Measurements from ENCODE around the gene ENO4.

The ENO4 gene

DNA sequence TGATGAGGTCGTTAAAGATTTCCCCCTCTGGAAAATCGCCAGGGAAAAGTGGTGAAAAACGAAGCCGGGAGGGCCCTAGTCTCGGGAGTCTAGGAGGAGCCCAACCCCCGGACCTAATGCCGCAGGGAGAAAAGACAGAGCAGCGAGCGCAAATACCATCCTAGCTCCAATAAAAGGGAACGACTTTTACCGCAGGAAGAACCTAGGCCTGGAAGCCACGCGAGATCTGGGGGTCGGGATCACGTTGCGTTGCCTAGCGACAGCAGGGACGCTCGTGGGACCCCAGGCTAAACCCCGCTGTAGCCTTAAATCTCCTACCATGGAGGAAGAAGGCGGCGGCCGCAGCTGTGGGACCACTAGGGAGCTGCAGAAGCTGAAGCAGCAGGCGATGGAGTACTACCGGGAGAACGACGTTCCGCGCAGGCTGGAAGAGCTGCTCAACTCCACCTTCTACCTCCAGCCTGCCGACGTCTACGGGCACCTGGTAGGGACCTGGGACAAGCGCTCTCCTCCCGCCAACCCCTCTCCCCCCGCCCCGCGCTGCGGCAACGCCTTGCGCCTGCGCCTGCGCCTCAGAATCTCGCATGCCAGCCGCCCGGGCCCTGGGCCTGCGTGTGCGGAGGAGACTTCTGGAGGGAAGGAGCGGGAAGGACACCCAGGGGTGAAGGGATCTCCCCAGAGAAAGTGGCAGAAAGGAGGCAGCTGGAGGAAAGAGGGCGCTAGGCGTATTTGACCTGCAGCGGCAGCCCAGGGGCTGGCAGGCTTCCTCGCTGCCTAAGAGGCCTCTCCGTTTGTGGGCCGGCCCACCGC is at the start of gene ENO4:
Gene ENO4 (plus strand): TSS at position 252 of the 810 bp plus-strand sequence. CDS start 68 bp downstream, at position 320.
- FAIRE-seq = no peak

DNA sequence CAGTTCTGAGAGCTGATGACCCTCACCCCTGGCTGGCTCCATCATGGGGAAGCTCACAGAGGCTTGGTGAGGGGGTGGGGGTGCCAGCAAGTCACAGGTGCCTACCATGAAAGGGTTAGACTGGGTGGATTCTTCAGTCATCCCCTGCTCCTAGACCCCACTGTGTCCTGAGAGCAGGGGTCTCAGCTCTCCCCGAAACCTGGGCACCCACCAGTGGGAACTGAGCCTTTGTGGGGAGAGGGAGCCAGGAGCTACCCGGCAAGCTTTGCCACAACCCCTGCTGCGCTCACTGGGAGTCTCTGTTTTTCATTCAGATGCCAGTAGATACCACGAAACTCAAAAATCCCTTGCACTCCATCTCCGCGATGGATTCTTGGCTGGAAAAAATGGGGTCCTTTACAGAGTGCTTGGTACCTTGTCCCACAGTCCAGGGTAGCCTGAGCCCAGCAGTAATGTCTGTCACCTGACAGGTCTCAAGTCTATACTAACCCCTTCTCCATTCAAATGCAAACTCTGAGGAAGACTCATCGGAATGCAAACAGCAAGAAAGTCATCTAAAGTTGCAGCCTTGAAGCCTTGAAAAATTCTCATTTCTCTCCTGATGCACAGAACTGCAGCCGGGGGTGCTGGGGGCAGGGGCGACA is 48.9 kb upstream of the ENO4 start:
- no peak for FAIRE-seq

DNA sequence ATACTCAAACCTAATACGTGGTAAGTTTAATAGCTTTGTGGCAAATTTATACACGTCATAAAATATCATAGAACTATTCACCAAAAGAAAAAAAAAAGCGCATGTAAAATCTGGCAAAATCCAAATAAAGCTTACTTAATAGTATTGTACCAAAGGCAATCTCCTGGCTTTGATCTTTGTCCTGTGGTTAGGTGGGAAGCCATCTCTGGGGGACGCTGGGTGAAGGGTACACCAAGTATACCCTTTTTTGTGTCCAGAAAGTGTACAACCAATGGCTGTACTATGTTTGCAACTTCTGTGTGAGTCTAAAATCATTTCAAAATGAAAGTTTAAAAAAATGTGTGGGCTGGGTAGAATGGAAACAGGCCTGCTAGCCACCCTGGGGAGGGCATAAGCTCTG is 47.6 kb upstream of the ENO4 start:
- no peak for FAIRE-seq

GRCh38 chr10:116802474-116802873 is 46.8 kb upstream of the ENO4 start:
- FAIRE-seq = no peak

DNA sequence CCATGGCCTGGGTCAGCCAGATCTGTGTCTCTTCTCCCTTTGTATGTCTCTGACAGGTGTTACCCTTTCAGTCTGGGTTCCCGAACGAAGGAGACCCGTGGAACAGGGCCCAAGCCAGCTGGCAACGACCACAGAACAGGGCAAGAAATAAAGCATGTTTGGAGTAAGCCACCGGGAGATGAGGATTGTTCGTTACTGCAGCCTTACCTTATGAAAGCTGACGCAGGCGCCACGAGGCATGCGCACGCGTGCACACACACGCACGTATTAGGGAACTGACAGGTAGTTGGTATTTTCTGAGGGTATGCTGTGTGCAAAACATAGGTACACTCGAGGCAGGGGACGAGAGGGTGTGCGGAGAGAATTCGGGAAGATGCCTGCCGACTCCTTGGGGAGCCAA is 46.4 kb upstream of the ENO4 start:
- FAIRE-seq = no peak

GRCh38 chr10:116803451-116804249 is 45.6 kb upstream of the ENO4 start:
- no peak for FAIRE-seq

- FAIRE-seq = no peak
Observed at GRCh38 chr10:116808706-116809105, 40.6 kb upstream of the ENO4 start.

DNA sequence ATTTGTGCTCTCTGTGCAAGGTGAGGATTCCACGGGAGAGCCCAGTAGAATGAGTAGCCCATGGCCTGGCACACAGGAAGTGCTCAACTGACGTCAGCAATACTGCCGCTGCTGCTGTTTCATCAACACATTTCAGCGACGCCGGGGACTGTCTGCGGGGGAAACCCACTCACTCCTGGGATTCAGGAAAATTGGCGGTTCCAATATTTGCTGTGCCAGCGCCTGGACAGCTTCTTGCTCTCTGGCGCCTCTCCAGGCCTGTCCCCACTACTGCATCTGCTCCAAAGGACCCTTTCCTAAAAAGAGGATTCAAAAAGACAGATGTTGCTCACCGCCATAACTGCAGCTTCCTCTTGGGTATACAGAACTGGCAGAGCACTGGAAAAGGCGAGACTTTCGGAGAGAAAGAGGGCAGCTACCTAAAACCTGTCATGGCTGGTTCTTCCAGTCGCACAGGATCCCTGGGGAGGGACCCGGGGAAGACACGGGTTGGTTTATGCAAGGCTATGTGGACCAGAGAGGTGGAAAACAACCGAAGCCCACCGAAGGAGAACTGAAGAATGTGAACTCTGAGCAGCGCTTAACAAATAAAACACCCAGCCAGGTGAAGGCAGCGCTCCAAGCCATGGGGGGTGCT is 39.7 kb upstream of the ENO4 start:
- FAIRE-seq = no peak

DNA sequence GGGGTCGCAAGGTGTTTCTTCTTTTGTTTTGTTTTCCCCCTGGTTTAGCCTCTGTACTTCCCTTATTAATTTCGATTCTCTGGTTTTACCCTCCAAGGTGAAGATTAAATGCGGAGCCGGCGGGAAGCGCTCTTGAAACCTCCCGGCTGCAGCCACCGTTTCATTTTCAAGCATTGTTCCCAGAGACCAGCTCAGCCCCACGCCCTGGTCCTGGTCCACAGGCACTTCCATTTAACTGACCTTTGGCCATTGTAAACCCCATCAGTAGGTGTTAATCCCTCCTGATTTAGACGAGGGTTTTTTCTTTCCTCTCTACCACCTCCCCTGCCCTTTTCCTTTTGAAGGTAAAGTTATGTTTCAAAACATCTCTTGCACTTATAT is 39.2 kb upstream of the ENO4 start:
- no peak for FAIRE-seq

GRCh38 chr10:116810895-116811294 is 38.4 kb upstream of the ENO4 start:
- no peak for FAIRE-seq

GRCh38 chr10:116811691-116812090 is 37.6 kb upstream of the ENO4 start:
- no peak for FAIRE-seq

DNA sequence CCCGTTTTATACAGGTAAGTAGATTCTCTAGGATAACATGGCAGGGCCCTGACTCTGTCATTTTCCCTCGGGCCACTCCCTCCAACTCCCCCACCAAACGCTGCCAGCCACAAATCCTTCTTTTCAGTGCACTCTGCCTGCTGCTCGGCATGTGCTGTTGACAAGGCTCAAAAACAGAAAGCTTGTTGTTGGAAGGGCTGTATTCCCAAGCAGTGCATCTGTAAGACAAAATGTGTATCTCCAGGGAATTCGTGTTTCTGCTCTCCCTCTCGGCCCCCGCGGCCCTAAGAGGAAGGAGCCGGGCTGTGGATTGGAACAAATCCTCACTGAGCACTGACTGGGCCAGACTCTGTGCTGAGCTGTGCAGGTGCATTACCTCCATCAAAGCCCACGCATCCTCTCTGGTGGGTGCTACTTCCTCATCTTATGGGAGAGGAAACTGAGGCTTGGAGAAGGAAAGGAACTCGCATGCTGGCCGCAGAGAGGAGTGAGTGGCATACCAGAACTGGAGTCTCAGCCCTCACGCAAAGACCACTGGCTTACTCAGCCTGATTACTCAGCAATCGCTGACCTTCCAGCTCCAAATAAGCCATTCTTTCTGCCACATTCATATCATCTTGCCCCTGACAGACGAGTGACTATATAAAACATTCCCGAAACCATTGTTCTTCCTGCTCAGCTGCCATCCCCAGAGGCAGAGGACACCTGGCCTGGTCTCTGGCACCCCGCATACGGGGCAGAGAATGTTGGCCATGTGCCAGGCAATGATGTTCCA is 33.5 kb upstream of the ENO4 start:
- no peak for FAIRE-seq

DNA sequence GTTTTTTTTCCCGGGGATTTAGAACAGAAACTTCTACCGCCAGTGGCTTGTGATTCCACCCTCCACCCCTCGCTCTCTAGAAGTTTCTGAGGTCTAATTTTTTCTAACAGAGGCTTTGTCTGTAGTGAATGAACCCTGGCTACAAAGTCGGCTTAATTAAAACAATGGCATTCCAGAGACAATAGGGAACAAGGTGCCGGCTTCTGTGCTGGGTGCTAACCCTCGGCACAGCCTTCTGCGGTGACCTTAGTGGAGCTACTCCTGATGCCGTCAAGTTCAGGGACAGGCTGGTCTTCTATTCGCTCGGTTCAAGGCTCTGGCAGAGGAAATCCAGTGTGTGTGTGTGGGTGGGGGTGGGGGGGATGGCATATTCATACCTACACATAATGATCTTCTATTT is 32.1 kb upstream of the ENO4 start:
- no peak for FAIRE-seq

DNA sequence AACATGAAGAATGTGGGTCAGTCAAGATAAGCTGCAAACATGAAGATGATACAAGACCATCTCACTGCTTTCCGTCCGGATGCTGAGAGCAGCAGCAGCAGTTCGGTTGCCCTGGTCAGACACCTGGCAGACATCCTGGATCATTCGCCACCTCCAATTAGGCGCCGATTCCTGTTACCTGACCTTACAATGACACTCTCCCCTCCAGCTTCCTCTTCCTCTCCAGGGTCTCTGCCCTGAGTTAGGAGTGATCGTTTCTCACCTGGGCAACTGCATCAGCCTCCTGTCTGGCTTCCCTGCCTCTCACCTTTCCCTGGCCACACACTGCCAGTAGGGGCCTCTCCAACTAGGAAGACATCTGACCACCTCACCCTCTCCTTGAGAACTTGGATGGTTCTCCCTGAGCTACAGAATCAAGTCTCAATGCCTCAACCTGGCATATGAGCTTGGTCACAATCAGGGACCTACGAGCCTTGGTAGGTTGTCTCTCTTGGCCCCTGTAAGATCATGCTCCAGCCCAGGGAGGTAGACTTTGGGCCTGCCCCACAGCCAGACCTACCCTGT is 31.4 kb upstream of the ENO4 start:
- no peak for FAIRE-seq

- FAIRE-seq = no peak
Observed at GRCh38 chr10:116819999-116820677, 29.2 kb upstream of the ENO4 start.

- FAIRE-seq = no peak
Observed at GRCh38 chr10:116825901-116826300, 23.4 kb upstream of the ENO4 start.

DNA sequence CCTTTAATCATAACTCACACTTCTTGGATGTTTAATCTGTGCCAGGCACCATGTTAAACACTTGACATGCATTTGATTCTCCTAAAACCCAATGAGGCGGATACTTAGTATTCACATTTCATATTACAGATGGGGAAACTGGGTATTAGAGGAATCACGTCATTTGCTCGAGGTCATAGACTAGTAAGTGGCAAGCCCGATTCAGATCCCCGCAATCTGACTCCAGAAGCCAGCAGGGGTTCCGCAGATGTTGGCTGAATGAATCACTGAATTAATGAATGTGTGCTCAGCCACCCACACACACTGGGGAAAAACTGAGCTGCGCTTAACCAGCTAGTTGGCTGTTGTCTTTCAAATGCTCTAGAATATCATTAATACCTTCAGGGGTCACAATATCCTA is 22.5 kb upstream of the ENO4 start:
- no peak for FAIRE-seq

DNA sequence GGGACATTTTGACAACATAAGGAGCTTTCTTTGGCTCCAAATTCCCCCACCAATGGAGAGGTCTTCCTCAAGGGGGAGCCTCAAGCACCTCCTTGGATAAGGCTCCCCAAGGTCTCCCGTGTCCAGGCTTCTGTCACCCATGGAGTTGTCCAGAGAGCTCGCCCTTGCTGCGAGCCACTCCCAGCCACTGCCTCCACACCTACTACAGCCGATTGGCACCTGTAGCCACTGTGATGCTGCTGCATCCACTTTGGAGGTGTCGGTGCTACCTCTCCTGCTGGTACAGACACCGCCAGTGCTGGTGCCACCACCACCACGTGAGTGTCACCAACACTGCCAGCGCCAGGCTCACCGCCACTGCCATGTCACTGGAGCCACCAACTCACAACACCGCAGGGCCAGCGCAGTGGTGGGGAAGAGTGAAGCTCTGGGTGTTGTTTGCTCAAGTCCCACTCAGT is 22.1 kb upstream of the ENO4 start:
- no peak for FAIRE-seq

DNA sequence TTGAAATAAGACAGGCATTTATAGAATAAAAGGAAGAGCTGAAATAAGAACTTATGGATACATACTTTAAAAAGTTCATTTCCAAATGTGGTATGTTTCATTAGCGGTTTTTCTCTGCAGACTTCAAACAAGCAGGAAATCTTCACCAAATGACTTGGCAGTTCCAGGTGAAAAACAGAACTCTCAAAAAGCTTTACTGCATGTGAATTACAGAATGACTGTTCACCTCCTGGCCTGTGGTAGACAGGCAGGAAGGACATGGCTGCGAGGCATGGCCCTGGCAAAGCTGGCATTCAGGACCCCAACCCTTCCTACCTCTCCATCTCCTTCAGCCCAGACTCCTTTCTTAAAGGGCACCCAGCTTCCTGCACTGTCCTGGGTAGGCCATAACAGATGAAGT is 21.2 kb upstream of the ENO4 start:
- FAIRE-seq = no peak

DNA sequence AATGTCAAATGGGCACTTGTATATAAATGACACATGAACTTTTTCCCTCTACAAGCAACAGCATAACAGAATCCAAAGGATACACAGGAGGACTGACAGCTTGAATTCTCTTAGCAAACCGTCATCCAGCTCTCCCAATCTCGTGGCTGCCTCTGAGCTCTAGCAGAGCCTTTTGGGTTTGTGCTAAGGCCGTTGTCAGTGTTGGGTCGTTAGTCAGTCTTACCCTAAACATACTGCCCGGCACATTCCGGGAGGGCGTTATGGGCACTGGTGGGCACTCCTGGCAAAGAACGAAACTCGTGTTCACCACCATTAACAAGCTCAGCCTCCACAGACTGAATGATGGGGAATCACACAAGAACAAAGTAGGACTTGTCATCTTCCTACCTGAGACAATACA is 19.6 kb upstream of the ENO4 start:
- FAIRE-seq = no peak

DNA sequence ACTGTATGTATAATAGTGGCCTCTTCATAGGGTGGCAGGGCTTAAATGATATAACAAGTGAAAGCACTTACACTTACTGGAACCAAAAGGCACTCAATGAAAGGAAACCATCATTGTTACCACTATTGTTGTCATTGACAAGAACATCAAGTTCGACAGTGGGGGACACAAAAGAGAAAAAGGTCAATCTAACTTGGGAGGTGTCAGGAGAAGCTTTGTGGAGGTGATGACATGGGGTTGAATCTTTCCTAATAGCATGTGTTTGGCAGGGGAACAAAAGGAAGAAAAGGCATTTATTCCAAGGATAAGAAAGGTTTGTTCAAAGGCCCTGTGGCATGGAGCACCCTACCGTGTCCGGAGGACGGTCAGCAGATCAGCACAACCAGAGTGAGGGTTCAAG is 18.2 kb upstream of the ENO4 start:
- FAIRE-seq = no peak
